GM21723 (cell line): ENCODE data around the gene KCNK13.

Experiments used
- ATAC-seq: cut with Tn5 transposase; IDR thresholded peaks from one replicate; pipeline ENCODE4 v1.9.1; 2021; ENCODE audit warnings: mild to moderate bottlenecking, moderate library complexity; ENCODE audit not compliant: unreplicated experiment

KCNK13 gene

GRCh38 chr14:90126260-90126659, 64.5 kb downstream of the KCNK13 start:
- ATAC-seq, result no peak

GRCh38 chr14:90132821-90133570, 71.2 kb downstream of the KCNK13 start:
- ATAC-seq, result no peak

- ATAC-seq, result no peak
These were observed 75.1 kb downstream of the KCNK13 start for GRCh38 chr14:90136904-90137303.

- no peak for ATAC-seq
These were observed 76.0 kb downstream of the KCNK13 start for GRCh38 chr14:90137807-90138206.

- ATAC-seq, result no peak
These were observed 77.4 kb downstream of the KCNK13 start for GRCh38 chr14:90139199-90139598.

- no peak for ATAC-seq
These were observed 78.6 kb downstream of the KCNK13 start for GRCh38 chr14:90140298-90140955.

- no peak for ATAC-seq
These were observed 79.1 kb downstream of the KCNK13 start for GRCh38 chr14:90140956-90141316.

- no peak for ATAC-seq
These were observed 91.6 kb downstream of the KCNK13 start for GRCh38 chr14:90153429-90153828.

- ATAC-seq, result no peak
These were observed 92.3 kb downstream of the KCNK13 start for GRCh38 chr14:90154110-90154509.

- ATAC-seq, result no peak
These were observed 97.4 kb downstream of the KCNK13 start for GRCh38 chr14:90159146-90159545.

- ATAC-seq, result no peak
These were observed 97.9 kb downstream of the KCNK13 start for GRCh38 chr14:90159688-90160087.

- no peak for ATAC-seq
These were observed 99.3 kb downstream of the KCNK13 start for GRCh38 chr14:90161129-90161528.

- no peak for ATAC-seq
These were observed 106.8 kb downstream of the KCNK13 start for GRCh38 chr14:90168425-90169105.

GRCh38 chr14:90175631-90176030, 113.8 kb downstream of the KCNK13 start:
- no peak for ATAC-seq

GRCh38 chr14:90177539-90178189, 115.9 kb downstream of the KCNK13 start:
- no peak for ATAC-seq

GRCh38 chr14:90179357-90179756, 117.6 kb downstream of the KCNK13 start:
- ATAC-seq, result no peak

- ATAC-seq, result no peak
These were observed 118.3 kb downstream of the KCNK13 start for GRCh38 chr14:90179809-90180779.

- no peak for ATAC-seq
These were observed 122.3 kb downstream of the KCNK13 start for GRCh38 chr14:90184094-90184493.

- ATAC-seq, result no peak
These were observed 122.9 kb downstream of the KCNK13 start for GRCh38 chr14:90184571-90185266.

GRCh38 chr14:90188588-90188987, 126.8 kb downstream of the KCNK13 start:
- no peak for ATAC-seq
